SK-N-SH (cell line): ENCODE measurements around the gene ARHGAP15.

Source experiments
- CHD2 ChIP-seq: fragments of 150-350 bp; IDR thresholded peaks from 2 replicates; pipeline ENCODE4 v1.6.1; 2018; ENCODE audit warnings: low read length; ENCODE audit not compliant: partially characterized antibody
- TF ChIP-seq, protein P1 (sequence below): fragments of 200-600 bp; sonication (generic); IDR thresholded peaks from 2 replicates; pipeline ENCODE4 v1.6.1; 2017; ENCODE audit warnings: antibody characterized with exemption, mild to moderate bottlenecking, moderate library complexity

DNA sequence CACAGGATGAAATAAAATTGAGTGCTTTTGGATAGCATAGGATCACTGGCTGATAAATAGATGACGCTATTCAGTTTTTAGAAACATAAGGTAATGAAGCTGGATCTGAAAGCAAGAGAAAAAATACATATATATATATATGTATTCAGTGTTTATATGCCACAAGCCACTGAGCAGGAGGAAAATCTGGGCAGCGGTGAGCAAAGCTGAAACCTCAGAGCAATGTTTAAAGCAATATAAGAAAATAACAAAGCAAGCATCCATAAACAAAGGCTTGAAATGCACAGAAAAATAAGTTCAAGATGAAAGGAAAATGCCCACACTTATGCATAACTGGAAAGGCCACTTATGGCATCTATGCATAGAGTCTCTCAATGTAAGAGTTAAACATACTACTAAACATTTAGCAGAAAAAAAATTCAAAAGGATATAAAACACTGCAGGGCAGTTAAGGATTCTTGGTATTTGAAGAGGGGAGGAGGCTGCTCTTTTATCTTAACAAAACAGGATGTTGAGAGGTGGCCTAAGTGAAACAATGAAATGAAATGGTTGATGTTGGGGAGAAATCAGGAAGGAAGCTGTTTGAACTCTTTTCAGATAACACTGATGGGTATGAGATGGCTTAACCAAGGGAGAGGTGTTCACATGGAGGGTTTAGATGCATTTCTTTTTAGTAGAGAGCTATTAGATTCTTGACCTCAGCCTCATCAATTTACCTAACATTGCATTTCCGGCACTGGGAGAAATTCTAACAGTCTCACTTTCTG is 129.1 kb downstream of the ARHGAP15 start:
- TF ChIP-seq, protein P1, sequence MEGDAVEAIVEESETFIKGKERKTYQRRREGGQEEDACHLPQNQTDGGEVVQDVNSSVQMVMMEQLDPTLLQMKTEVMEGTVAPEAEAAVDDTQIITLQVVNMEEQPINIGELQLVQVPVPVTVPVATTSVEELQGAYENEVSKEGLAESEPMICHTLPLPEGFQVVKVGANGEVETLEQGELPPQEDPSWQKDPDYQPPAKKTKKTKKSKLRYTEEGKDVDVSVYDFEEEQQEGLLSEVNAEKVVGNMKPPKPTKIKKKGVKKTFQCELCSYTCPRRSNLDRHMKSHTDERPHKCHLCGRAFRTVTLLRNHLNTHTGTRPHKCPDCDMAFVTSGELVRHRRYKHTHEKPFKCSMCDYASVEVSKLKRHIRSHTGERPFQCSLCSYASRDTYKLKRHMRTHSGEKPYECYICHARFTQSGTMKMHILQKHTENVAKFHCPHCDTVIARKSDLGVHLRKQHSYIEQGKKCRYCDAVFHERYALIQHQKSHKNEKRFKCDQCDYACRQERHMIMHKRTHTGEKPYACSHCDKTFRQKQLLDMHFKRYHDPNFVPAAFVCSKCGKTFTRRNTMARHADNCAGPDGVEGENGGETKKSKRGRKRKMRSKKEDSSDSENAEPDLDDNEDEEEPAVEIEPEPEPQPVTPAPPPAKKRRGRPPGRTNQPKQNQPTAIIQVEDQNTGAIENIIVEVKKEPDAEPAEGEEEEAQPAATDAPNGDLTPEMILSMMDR = no peak
- no peak for TF ChIP-seq CHD2
